GM08714 (cell line): Measurements from ENCODE around the gene CROCC.

Experiments used
- H3K4me3 ChIP-seq: fragments of 200-500 bp; sonication (Bioruptor generic); 2 replicates; pipeline ENCODE4 v1.5.1; 2014; ENCODE audit warnings: mild to moderate bottlenecking, low read length, inconsistent platforms
- ZNF274 ChIP-seq: IDR thresholded peaks from 2 replicates; pipeline ENCODE4 v1.6.1; 2012; ENCODE audit warnings: mild to moderate bottlenecking, low read depth, low read length

Gene CROCC

DNA sequence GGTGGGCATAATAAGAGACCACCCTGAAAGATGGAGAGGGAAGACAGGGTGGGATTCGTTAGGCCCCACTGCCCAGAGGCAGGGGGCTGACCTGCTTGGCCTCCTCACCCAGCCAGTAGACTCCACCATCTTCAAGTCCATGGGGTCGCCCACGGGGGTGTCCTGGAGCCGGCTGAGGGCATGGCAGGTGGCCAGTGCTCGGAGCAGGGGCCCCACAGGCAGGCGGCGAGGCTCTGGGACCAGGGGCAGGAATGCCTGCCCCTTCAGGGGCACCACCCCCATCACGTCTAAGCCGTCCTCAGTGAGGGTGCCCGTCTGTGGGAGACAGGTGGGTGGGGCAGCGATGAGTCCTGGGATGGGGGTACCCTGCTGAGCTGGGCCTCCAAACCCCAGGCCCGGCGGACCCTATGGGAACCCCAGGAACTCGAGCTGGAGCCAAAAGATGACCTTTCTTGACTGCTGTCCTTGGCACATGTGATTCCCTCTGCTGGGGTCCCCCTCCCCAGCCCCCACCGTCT is 71.8 kb downstream of the CROCC start:
- TF ChIP-seq ZNF274, result no peak
- no peak overlapping the region for H3K4me3 ChIP-seq

- no peak for TF ChIP-seq ZNF274
- H3K4me3 ChIP-seq, result no peak overlapping the region
Measured at GRCh38 chr1:16996845-16997244, 75.1 kb downstream of the CROCC start.

DNA sequence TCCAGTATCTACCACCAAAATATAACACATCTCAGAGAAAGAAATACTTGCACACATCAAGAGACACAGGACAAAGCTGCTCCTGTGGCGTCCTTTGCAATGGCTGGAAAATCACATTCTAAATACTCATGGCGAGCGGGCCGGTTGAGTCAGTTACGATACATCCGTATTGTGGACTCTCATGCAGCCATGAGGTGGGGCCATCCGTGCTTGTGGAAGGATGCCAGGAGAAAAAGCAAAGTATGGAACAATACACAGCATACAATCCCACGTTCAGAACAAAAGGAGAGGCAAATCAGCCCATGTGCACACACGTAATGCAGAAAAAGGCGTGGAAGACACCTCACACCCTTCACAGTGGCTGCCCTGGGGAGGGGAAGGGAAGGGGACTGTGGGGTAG is 76.9 kb downstream of the CROCC start:
- H3K4me3 ChIP-seq, result no peak overlapping the region
- TF ChIP-seq ZNF274, result no peak

GRCh38 chr1:16999863-17000262 is 78.1 kb downstream of the CROCC start:
- no peak for TF ChIP-seq ZNF274
- no peak overlapping the region for H3K4me3 ChIP-seq

DNA sequence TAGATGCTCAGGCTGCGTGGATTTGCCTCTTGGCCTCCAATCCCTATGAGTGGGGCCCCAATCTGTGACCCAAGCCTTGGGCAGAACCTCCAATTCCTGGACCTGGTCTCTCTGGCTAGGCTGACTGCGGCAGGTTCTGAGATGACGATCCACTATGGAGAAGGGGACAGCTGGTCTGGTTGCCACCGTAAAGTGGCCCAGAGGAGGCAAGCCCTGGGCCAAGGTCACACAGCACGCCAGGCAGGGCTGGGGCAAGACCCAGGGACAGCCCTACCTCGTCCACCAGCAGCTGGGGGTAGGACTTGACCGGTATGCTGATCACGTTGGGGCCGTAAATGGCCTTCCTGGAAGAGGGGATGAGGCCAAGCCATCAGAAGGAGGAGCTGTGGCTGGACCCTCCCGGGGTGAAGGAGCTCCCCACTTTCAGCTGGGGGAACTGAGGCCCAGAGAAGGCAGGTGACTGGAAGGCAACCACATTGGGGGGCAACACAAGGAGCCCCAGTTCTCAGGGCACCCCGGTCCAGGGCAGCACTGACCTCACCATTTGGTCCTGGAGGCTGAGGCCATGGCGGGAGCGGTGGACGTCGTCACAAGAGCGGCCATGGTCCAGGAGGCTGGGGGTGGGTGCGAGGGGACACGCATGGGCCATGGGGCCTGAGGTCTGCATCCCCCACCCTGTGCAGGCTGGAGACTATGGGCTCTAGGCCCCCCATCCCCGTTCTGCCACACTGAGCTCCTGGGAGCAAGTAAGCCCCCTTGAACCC is 80.2 kb downstream of the CROCC start:
- H3K4me3 ChIP-seq, result no peak overlapping the region
- no peak for TF ChIP-seq ZNF274

DNA sequence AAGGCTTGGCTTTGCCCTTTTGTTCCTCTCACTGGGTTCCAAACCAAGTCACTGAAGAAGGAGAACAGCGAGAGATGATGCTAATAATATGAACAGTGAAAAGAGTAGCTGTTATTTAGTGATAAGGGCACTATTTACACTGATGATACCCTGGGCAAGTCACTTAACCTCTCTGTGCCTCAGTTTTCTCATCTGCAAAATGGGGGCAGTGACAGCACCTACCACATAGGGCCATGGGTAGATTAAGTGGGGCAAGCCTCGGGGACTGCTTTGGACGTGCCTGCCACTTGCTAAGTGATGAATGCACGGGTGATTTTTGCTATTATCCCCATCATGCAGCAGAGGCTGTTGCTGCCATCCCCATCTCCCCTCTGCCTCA is 80.8 kb downstream of the CROCC start:
- TF ChIP-seq ZNF274, result no peak
- H3K4me3 ChIP-seq, result no peak overlapping the region

DNA sequence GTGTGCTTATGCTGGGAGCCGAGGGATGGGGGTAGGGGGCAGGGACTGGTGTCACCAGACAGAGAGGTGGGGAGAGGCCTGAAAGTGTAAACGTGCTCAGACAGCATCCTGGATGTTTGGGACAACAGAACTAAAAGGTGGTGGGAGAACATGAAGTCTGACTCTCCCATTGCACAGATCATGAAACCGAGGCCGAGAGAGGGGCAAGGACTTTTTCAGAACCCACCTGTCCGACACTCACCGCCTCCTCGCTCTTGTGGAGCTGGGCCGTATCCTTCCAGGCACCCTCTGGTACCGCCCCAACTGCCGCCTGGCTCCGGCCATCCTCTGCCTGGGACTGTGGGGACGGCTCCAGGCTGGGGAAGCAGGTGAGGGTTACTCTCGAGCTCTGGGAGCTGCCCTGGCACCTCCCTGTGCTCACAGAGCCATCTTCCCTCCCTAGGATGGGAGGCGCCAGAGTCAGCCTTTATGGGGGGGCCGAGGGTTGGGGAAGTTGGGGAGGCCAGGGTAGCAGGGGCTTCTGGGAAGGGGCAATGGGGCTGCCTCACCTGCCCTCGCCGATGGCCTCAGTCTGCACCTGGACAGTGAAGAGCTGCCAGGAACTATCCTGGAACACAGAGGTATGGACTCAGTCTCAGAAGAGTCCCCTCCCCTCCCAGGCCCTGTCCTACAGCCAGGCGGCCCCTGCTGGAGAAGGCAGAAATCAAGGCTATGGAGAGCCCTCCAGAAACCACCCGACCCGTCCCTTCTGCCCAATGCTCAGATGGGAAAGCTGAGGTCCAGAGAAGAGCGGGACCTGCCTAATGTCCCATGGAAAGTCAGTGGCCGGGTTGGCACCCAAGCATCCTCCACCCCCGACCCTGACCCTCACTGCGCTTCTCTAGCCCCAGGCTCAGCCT is 83.0 kb downstream of the CROCC start:
- no peak for TF ChIP-seq ZNF274
- no peak overlapping the region for H3K4me3 ChIP-seq

GRCh38 chr1:17005365-17005740 is 83.6 kb downstream of the CROCC start:
- TF ChIP-seq ZNF274, result no peak
- H3K4me3 ChIP-seq, result no peak overlapping the region

DNA sequence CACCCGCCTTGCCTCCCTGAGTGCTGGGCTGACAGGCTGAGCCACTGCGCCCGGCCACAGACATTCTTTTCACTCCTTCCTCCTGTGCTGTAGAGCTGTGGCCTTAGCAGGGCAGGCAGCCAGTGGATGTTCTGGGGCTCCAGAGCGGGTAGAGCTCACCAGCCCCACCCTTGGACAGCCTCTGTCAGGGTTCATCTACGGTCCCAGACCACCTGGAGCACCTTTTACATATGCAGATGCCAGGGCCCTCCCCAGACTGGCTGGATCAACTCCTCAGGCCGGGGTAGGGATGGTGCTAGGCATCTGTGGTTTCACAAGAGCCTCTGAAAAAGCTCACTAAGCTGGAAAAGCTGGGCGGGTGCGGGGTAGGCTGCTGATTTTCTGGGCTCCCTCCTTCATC is 85.4 kb downstream of the CROCC start:
- H3K4me3 ChIP-seq, result no peak overlapping the region
- TF ChIP-seq ZNF274, result no peak

DNA sequence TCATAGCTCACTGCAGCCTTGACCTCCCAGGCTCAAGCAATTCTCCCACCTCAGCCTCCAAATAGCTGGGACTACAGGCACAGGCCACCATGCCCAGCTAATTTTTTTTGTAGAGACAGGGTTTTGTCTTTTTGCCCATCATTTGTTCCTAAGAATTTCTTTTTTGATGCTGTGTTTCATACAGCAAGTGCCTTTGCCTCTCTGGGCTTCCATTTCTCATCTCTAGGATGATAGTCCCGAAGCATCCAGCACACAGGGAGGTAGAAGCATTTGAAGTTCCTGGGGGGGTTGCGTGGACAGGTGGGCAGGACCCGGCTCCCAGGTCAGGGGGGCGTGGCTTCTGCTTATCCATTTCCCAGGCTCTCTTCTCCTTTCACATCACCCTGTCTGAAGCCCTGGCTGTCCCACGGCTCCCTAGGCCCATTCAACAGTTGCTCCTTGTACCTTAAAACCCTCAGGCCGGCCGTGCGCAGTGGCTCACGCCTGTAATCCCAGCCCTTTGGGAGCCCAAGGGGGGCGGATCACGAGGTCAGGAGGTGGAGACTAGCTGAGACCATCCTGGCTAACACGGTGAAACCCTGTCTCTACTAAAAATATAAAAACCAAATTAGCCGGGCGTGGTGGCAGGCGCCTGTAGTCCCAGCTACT is 86.6 kb downstream of the CROCC start:
- H3K4me3 ChIP-seq, result no peak overlapping the region
- no peak for TF ChIP-seq ZNF274

DNA sequence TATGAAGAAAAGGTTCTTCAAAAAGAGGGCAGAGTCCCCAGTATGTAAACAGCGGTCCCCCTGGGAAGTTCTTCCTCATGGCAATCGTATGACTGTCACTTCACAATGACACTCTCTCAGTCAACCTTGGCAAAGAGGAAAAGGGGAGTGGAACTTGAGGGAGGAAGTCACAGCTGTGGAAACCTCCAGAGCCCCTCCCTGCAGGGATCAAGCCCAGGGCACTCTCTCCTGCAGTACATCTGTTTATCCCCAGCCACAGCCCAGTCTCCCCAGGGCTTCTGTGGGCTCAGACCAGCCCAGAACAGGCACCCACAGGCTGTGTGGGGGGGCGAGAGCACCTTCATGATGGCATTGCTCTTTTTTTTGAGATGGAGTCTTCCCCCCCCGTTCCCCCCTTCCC is 88.0 kb downstream of the CROCC start:
- H3K4me3 ChIP-seq, result no peak overlapping the region
- TF ChIP-seq ZNF274, result no peak

DNA sequence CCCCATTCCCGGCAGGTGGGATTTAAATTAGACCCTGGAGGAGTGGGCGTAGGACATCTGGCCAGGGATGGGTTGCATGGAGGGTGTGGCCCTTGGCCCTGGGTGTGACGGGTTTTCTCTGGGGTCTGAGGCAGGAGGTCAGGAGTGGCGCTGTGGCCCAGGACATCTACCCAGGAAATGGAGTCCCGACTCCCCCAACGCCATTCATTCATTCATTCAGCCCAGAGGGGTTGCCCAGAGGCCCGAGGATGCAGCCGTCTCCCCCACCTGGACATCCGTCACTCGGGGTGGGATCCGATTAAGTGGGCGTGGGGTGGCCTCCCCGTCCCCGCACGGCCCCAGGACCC is 89.3 kb downstream of the CROCC start:
- no peak for TF ChIP-seq ZNF274
- peak overlapping the region; percentile 76 for H3K4me3 ChIP-seq

DNA sequence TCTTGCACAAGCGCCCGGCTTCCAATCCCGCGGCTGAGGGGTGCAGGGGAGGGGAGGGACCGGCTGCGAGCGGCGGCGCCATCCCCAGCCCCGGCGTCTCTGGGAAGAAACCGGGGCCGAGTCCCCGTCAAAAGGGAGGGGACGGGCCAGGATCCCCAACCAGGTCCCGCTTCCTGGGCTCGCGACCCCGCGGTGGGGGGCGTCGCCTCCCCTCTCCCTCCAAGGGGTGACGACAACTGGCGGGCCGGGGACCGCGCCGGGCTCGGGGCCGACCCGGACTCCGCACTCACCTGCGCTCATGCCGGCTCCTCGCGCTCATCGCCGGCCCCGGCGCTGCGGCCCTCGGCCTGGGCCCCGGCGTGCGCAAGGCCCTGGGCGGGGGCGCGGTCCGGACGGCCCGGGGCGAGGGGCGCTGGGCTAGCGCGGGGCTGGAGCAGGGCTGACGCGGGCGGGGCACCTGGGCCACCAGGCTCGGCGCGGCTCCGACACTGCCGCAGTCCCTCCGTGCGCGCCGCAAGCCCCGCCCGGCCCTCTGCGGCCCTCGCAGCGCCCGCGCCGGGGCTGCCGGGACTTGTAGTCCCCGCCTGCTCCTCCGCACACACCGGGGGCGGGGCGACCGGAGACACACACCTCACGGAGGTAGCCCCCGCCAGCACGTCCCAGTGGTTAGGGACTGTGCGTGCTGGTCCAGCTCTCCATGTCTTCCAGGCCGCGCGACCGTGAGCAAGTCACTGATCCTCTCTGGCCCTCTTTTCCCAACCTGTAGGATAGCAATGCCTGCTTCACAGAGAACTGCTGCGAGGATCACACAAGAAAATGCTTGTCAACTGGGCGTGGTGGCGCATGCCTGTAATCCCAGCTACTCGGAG is 89.9 kb downstream of the CROCC start, which contains the start of gene ATP13A2:
ATP13A2 (minus strand) TSS at position 490 of the 869 bp plus-strand sequence; CDS start at position 300, 190 bp downstream.
- TF ChIP-seq ZNF274, result no peak
- H3K4me3 ChIP-seq, result peak within 1 kb of the TSS; percentile 76
